ENCODE data around the gene TDP1.

DNA sequence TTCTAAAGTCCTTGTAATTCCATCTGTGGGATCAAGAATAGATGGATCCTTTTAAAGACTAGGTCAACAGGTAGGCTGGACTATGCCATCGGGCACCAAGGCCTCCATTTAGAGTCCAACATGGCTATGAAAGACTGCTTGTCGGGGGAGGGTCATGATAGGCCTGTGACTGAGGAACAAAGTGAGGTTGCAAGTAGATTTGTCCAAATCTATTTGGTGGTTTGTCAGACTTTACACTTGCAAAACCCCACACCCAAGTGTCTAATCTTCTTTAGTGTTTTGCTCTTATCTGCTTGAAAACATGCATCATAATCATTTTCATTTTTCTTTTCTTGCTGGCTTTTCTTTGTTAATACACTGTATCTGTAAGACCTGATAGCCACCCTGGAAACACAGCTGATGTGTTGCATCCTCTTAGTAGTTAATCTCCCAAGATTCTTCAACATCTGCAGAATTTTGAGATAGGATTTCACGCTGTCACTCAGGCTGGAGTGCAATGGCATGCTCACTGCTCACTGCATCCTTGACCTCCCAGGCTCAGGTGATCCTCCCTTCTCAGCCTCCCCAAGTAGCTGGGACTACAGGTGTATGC is 50.3 kb downstream of the TDP1 start:
- TF ChIP-seq, protein P1, sequence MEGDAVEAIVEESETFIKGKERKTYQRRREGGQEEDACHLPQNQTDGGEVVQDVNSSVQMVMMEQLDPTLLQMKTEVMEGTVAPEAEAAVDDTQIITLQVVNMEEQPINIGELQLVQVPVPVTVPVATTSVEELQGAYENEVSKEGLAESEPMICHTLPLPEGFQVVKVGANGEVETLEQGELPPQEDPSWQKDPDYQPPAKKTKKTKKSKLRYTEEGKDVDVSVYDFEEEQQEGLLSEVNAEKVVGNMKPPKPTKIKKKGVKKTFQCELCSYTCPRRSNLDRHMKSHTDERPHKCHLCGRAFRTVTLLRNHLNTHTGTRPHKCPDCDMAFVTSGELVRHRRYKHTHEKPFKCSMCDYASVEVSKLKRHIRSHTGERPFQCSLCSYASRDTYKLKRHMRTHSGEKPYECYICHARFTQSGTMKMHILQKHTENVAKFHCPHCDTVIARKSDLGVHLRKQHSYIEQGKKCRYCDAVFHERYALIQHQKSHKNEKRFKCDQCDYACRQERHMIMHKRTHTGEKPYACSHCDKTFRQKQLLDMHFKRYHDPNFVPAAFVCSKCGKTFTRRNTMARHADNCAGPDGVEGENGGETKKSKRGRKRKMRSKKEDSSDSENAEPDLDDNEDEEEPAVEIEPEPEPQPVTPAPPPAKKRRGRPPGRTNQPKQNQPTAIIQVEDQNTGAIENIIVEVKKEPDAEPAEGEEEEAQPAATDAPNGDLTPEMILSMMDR (IDR thresholded peaks at IDR 0.05), result no peak
- no peak for TF ChIP-seq EZH2 (IDR thresholded peaks at IDR 0.05; ENCODE audit: borderline replicate concordance, insufficient read depth, low read depth, low read length, poor library complexity, severe bottlenecking)

Data from B cell (primary cell).